GM18870 (cell line): ENCODE data around the gene WWOX.

Experiments
- ATAC-seq: cut with Tn5 transposase; IDR thresholded peaks from one replicate; pipeline ENCODE4 v1.9.1; 2021; ENCODE audit warnings: moderate library complexity; ENCODE audit not compliant: unreplicated experiment

WWOX gene

GRCh38 chr16:78385086-78385805, 285.8 kb downstream of the WWOX start:
- ATAC-seq = no peak

- no peak for ATAC-seq
These were observed 287.3 kb downstream of the WWOX start for GRCh38 chr16:78386557-78387324.

- no peak for ATAC-seq
These were observed 289.6 kb downstream of the WWOX start for GRCh38 chr16:78389009-78389498.

- ATAC-seq = no peak
These were observed 290.6 kb downstream of the WWOX start for GRCh38 chr16:78390092-78390491.

- no peak for ATAC-seq
These were observed 291.3 kb downstream of the WWOX start for GRCh38 chr16:78390508-78391324.

- ATAC-seq = no peak
These were observed 293.2 kb downstream of the WWOX start for GRCh38 chr16:78392585-78393195.

- ATAC-seq = no peak
These were observed 295.6 kb downstream of the WWOX start for GRCh38 chr16:78395035-78395434.

GRCh38 chr16:78396046-78396445, 296.6 kb downstream of the WWOX start:
- no peak for ATAC-seq

GRCh38 chr16:78396673-78397072, 297.2 kb downstream of the WWOX start:
- no peak for ATAC-seq

- no peak for ATAC-seq
These were observed 299.9 kb downstream of the WWOX start for GRCh38 chr16:78399384-78399783.

- ATAC-seq = no peak
These were observed 303.4 kb downstream of the WWOX start for GRCh38 chr16:78402833-78403232.

- ATAC-seq = no peak
These were observed 305.6 kb downstream of the WWOX start for GRCh38 chr16:78405040-78405439.

GRCh38 chr16:78405833-78406232, 306.4 kb downstream of the WWOX start:
- no peak for ATAC-seq

- ATAC-seq = no peak
These were observed 307.7 kb downstream of the WWOX start for GRCh38 chr16:78407191-78407590.

- no peak for ATAC-seq
These were observed 314.2 kb downstream of the WWOX start for GRCh38 chr16:78413651-78414050.

GRCh38 chr16:78415013-78415412, 315.6 kb downstream of the WWOX start:
- ATAC-seq = no peak

- no peak for ATAC-seq
These were observed 316.2 kb downstream of the WWOX start for GRCh38 chr16:78415669-78416068.

GRCh38 chr16:78416400-78416799, 316.9 kb downstream of the WWOX start:
- ATAC-seq = no peak

GRCh38 chr16:78421181-78421708, 321.8 kb downstream of the WWOX start:
- ATAC-seq = no peak

GRCh38 chr16:78425281-78425680, 325.8 kb downstream of the WWOX start:
- no peak for ATAC-seq
